HepG2 (cell line): ENCODE results near the gene MIDN. TPM values are rescaled to one million over a fixed set of nuclear protein-coding genes. Genes with fewer than 3 reads are reported as not detected.

Source experiments
- AGO2 ChIP-seq: fragments of 200-400 bp; formaldehyde crosslinking; optimal IDR thresholded peaks from 2 replicates; pipeline ENCODE3; 2017; ENCODE audit warnings: mild to moderate bottlenecking, low read depth, low read length, moderate library complexity
- ATF3 ChIP-seq: sonication (generic); formaldehyde crosslinking; IDR thresholded peaks from 2 replicates; pipeline ENCODE4 v1.4.0; 2020; ENCODE audit warnings: missing genetic modification reagents
- CREBL2 ChIP-seq: sonication (generic); formaldehyde crosslinking; IDR thresholded peaks from 2 replicates; pipeline ENCODE4 v1.8.1; 2023; ENCODE audit warnings: missing genetic modification reagents, mild to moderate bottlenecking, borderline replicate concordance
- FOXO4 ChIP-seq: sonication (generic); formaldehyde crosslinking; conservative IDR thresholded peaks from 2 replicates; pipeline ENCODE4 v1.8.1; 2023; ENCODE audit warnings: missing genetic modification reagents
- GABPA ChIP-seq, 2 experiments: IDR thresholded peaks; 2 replicates each; pipeline ENCODE4 v1.6.1; 2011 to 2016; ENCODE audit warnings: low read depth in 2 of 2, low read length in 1 of 2, missing biosample characterization in 1 of 2, missing genetic modification characterization in 1 of 2
- HMG20B ChIP-seq: conservative IDR thresholded peaks from 2 replicates; pipeline ENCODE4 v1.6.1; 2016; ENCODE audit warnings: missing genetic modification reagents, missing compliant biosample characterization
- MEIS2 ChIP-seq: sonication (generic); formaldehyde crosslinking; IDR thresholded peaks from 2 replicates; pipeline ENCODE4 v1.9.0; 2021; ENCODE audit warnings: mild to moderate bottlenecking, missing genetic modification reagents
- MLLT10 ChIP-seq: sonication (generic); formaldehyde crosslinking; IDR thresholded peaks from 2 replicates; pipeline ENCODE4 v1.4.0; 2020; ENCODE audit warnings: missing genetic modification reagents
- PAXIP1 ChIP-seq: sonication (generic); formaldehyde crosslinking; conservative IDR thresholded peaks from 2 replicates; pipeline ENCODE4 v1.4.0; 2020; ENCODE audit warnings: mild to moderate bottlenecking, missing genetic modification reagents, moderate library complexity
- SMARCC2 ChIP-seq: fragments of 450-650 bp; IDR thresholded peaks from 2 replicates; pipeline ENCODE4 v1.6.1; 2017; ENCODE audit warnings: antibody characterized with exemption, mild to moderate bottlenecking
- SMYD3 ChIP-seq: sonication (generic); formaldehyde crosslinking; IDR thresholded peaks from 2 replicates; pipeline ENCODE4 v1.8.1; 2023; ENCODE audit warnings: mild to moderate bottlenecking, missing genetic modification reagents
- SP1 ChIP-seq, 2 experiments: fragments of 450-650 bp in 1 of 2; sonication (generic) in 1 of 2; formaldehyde crosslinking in 1 of 2; IDR thresholded peaks; 2 replicates each; pipeline versions ENCODE4 v1.4.0 to v1.6.1; 2016 to 2020; ENCODE audit warnings: missing genetic modification reagents in 1 of 2
- SRSF9 ChIP-seq: fragments of 200-400 bp; formaldehyde crosslinking; IDR thresholded peaks from 2 replicates; pipeline ENCODE4 v1.6.1; 2018; ENCODE audit warnings: borderline replicate concordance, mild to moderate bottlenecking, low read depth, low read length; ENCODE audit not compliant: insufficient read depth, poor library complexity, severe bottlenecking
- ZFP36L1 ChIP-seq: sonication (generic); formaldehyde crosslinking; IDR thresholded peaks from 2 replicates; pipeline ENCODE4 v1.8.0; 2022; ENCODE audit warnings: mild to moderate bottlenecking, missing genetic modification reagents, moderate library complexity
- ZNF331 ChIP-seq: sonication (generic); formaldehyde crosslinking; IDR thresholded peaks from 2 replicates; pipeline ENCODE4 v1.4.0; 2020; ENCODE audit warnings: missing genetic modification reagents
- ZNF556 ChIP-seq: sonication (generic); formaldehyde crosslinking; IDR thresholded peaks from 2 replicates; pipeline ENCODE4 v1.4.0; 2020; ENCODE audit warnings: mild to moderate bottlenecking, missing genetic modification reagents, borderline replicate concordance
- ZNF576 ChIP-seq: sonication (generic); formaldehyde crosslinking; IDR thresholded peaks from 2 replicates; pipeline ENCODE4 v1.4.0; 2020; ENCODE audit warnings: mild to moderate bottlenecking, missing genetic modification reagents
- ZNF704 ChIP-seq: sonication (generic); formaldehyde crosslinking; IDR thresholded peaks from 2 replicates; pipeline ENCODE4 v1.8.1; 2023; ENCODE audit warnings: mild to moderate bottlenecking, inconsistent platforms, moderate library complexity, missing genetic modification reagents, borderline replicate concordance
- ZNF781 ChIP-seq: sonication (generic); formaldehyde crosslinking; IDR thresholded peaks from 2 replicates; pipeline ENCODE4 v1.5.1; 2020; ENCODE audit warnings: borderline replicate concordance, mild to moderate bottlenecking, missing genetic modification reagents; ENCODE audit errors: not compliant biosample characterization
- ZNF891 ChIP-seq: sonication (generic); formaldehyde crosslinking; IDR thresholded peaks from 2 replicates; pipeline ENCODE4 v1.5.0; 2020; ENCODE audit warnings: mild to moderate bottlenecking, missing genetic modification reagents
- polyA plus RNA-seq, 8 experiments: library from polyadenylated mRNA; depleted of rRNA in 3 of 8; stranded (reverse) in 7 of 8; unstranded in 1 of 8; fragments of >200 nt; fragmentation: Illumina TruSeq in 4 of 8; extraction: Trizol in 4 of 8; gene quantifications; 2 replicates each; pipeline versions ENCODE4 v1.2.1 to v1.2.3, GENCODE V29; 2011 to 2016; ENCODE audit warnings: low read depth in 4 of 8, missing spikeins in 1 of 8, mixed read lengths in 1 of 8; ENCODE audit not compliant: insufficient read depth in 1 of 8
- total RNA-seq, 5 experiments: library from RNA; depleted of rRNA; stranded (reverse); fragments of >200 nt; fragmentation: Illumina TruSeq; extraction: Trizol; gene quantifications; 2 replicates each; pipeline ENCODE4 v1.2.3, GENCODE V29; 2016; ENCODE audit warnings: low read depth in 1 of 5

The MIDN gene
- total and polyA plus RNA-seq, 2 of the 13 experiments (the other 11 are each of a cell fraction or from before 2014, with no cell fraction given) = 8.4 to 18.0 TPM

GRCh38 chr19:1248786-1249297 is 459 bp downstream of the MIDN start (continued):
- no peak for TF ChIP-seq SMARCC2
- TF ChIP-seq ZNF331 (CRISPR knock-in tag) = no peak; the same call in 1 of the 2 replicates
- no peak for TF ChIP-seq ZNF704 (CRISPR knock-in tag)
- no peak; the same call in 1 of the 2 replicates for TF ChIP-seq PAXIP1 (CRISPR knock-in tag)
- TF ChIP-seq GABPA (IDR thresholded peaks at IDR 0.05; ENCODE audit: low read depth, low read length) = no peak
- 0 out of 2 replicates have a peak, but pooled peaks have one; percentile 0 for TF ChIP-seq GABPA (CRISPR knock-in tag; IDR thresholded peaks at IDR 0.05; ENCODE audit: low read depth)
- TF ChIP-seq HMG20B = no peak
- no peak for TF ChIP-seq FOXO4 (CRISPR knock-in tag)
- TF ChIP-seq ZNF891 = no peak
- no peak for TF ChIP-seq ZNF781 (CRISPR knock-in tag)
- no peak for TF ChIP-seq SMYD3 (CRISPR knock-in tag)
- TF ChIP-seq ZNF576 (CRISPR knock-in tag) = no peak
- TF ChIP-seq ZFP36L1 (CRISPR knock-in tag) = no peak
- no peak for TF ChIP-seq SP1 (IDR thresholded peaks at IDR 0.05)
- no peak; the same call in 1 of the 2 replicates for TF ChIP-seq SP1 (CRISPR knock-in tag; IDR thresholded peaks at IDR 0.05)
- TF ChIP-seq SRSF9 = no peak
- TF ChIP-seq MLLT10 (CRISPR knock-in tag) = no peak
- TF ChIP-seq ZNF556 = no peak
- TF ChIP-seq CREBL2 (CRISPR knock-in tag) = no peak
- peak; percentile 93 for TF ChIP-seq AGO2
- TF ChIP-seq ATF3 (CRISPR knock-in tag) = no peak
- TF ChIP-seq MEIS2 (CRISPR knock-in tag) = no peak
